Peyer's patch (tissue), 4 donors: ENCODE measurements around the gene BDKRB2. TPM values are rescaled to one million over a fixed set of nuclear protein-coding genes. Genes with fewer than 3 reads are reported as not detected.

ENCODE experiments used
- DNase-seq, 3 donors: peaks; one replicate each; pipeline ENCODE4 v3.0.0-alpha.2; 2017 to 2019
- H3K27ac ChIP-seq, 4 donors: fragments of 200-600 bp; sonication (generic); one replicate each; pipeline ENCODE4 v1.5.1; 2016 to 2019
- H3K27me3 ChIP-seq, 2 donors: fragments of 200-600 bp; sonication (generic); one replicate each; pipeline ENCODE4 v1.5.1; 2019
- H3K36me3 ChIP-seq, 3 donors: fragments of 200-600 bp; sonication (generic); one replicate each; pipeline ENCODE4 v1.5.1; 2016 to 2019
- H3K4me1 ChIP-seq, 4 donors: fragments of 200-600 bp; sonication (generic); one replicate each; pipeline ENCODE4 v1.5.1; 2016 to 2019
- H3K4me3 ChIP-seq, 4 donors: fragments of 200-600 bp; sonication (generic); 1 replicate in 3 of 4; 2 replicates in 1 of 4; pipeline ENCODE4 v1.5.1; 2016 to 2019; ENCODE audit warnings: mild to moderate bottlenecking in 1 of 4
- H3K9me3 ChIP-seq, 4 donors: fragments of 200-600 bp; sonication (generic); one replicate each; pipeline ENCODE4 v1.5.1; 2016 to 2019; ENCODE audit warnings: mild to moderate bottlenecking in 1 of 4
- CTCF ChIP-seq, 6 experiments: fragments of 450-650 bp in 4 of 6; fragments of 200-600 bp in 2 of 6; sonication (generic) in 1 of 6; IDR thresholded peaks; one replicate each; pipeline ENCODE4 v1.5.1; 2017 to 2019; ENCODE audit warnings: antibody characterized with exemption in 6 of 6, mild to moderate bottlenecking in 3 of 6, moderate library complexity in 1 of 6
- POLR2A ChIP-seq, 2 donors: fragments of 450-650 bp; IDR thresholded peaks; one replicate each; pipeline ENCODE4 v1.5.1; 2017; ENCODE audit warnings: antibody characterized with exemption in 2 of 2, mild to moderate bottlenecking in 2 of 2, moderate library complexity in 2 of 2
- total RNA-seq, 4 donors: library from RNA; depleted of rRNA; stranded (reverse); fragments of >200 nt; gene quantifications; one replicate each; pipeline ENCODE4 v1.1.0, GENCODE V29; 2016

The BDKRB2 gene
- total RNA-seq, 4 donors from 2014 or later: 12.4 to 18.9 (median 16.9) TPM

GRCh38 chr14:96281486-96281885 lies 76.8 kb downstream of the BDKRB2 start:
- peaks cover 0 to 11% (median 3%) of the 10 kb centered on the region in 4 donors for H3K9me3 ChIP-seq
- no peaks in the 10 kb centered on the region for H3K4me1 ChIP-seq
- peak in 2 of 6 experiments; percentile 6 for TF ChIP-seq CTCF (IDR thresholded peaks at IDR 0.05)
- no peak for TF ChIP-seq POLR2A (IDR thresholded peaks at IDR 0.05)
- no peak overlapping the region for H3K27ac ChIP-seq
- no peak overlapping the region for H3K4me3 ChIP-seq
- no peak for DNase-seq
- peaks cover 0 to 29% (median 0%) of the 10 kb centered on the region in 3 donors for H3K36me3 ChIP-seq
- no peaks in the 10 kb centered on the region for H3K27me3 ChIP-seq

GRCh38 chr14:96284008-96284407 lies 79.4 kb downstream of the BDKRB2 start:
- no peaks in the 10 kb centered on the region for H3K4me1 ChIP-seq
- no peak overlapping the region for H3K27ac ChIP-seq
- no peaks in the 10 kb centered on the region for H3K9me3 ChIP-seq
- H3K4me3 ChIP-seq: no peak overlapping the region
- no peaks in the 10 kb centered on the region for H3K27me3 ChIP-seq
- peaks cover 0 to 51% (median 0%) of the 10 kb centered on the region in 3 donors for H3K36me3 ChIP-seq
- DNase-seq: no peak
- no peak for TF ChIP-seq POLR2A (IDR thresholded peaks at IDR 0.05)
- no peak for TF ChIP-seq CTCF (IDR thresholded peaks at IDR 0.05)

- Histone ChIP-seq H3K27ac (no peak overlapping the region), H3K36me3 (peaks cover 0 to 55% (median 0%) of the 10 kb centered on the region in 3 donors), H3K9me3 (no peaks in the 10 kb centered on the region), H3K4me3 (no peak overlapping the region), H3K4me1 (no peaks in the 10 kb centered on the region), H3K27me3 (no peaks in the 10 kb centered on the region)
- no peak for DNase-seq
- TF ChIP-seq POLR2A (IDR thresholded peaks at IDR 0.05): no peak
- TF ChIP-seq CTCF (IDR thresholded peaks at IDR 0.05): no peak
These were observed 79.8 kb downstream of the BDKRB2 start for GRCh38 chr14:96284430-96284829.

- H3K9me3 ChIP-seq: no peaks in the 10 kb centered on the region
- TF ChIP-seq CTCF (IDR thresholded peaks at IDR 0.05): no peak
- TF ChIP-seq POLR2A (IDR thresholded peaks at IDR 0.05): no peak
- H3K4me3 ChIP-seq: no peak overlapping the region
- no peaks in the 10 kb centered on the region for H3K27me3 ChIP-seq
- H3K27ac ChIP-seq: no peak overlapping the region
- no peak for DNase-seq
- H3K36me3 ChIP-seq: peaks cover 0 to 67% (median 0%) of the 10 kb centered on the region in 3 donors
- H3K4me1 ChIP-seq: no peaks in the 10 kb centered on the region
These were observed 81.0 kb downstream of the BDKRB2 start for GRCh38 chr14:96285667-96286066.

- H3K4me1 ChIP-seq: no peaks in the 10 kb centered on the region
- TF ChIP-seq POLR2A (IDR thresholded peaks at IDR 0.05) (no peak), CTCF (IDR thresholded peaks at IDR 0.05) (no peak)
- no peak overlapping the region for H3K4me3 ChIP-seq
- peaks cover 0 to 73% (median 0%) of the 10 kb centered on the region in 3 donors for H3K36me3 ChIP-seq
- H3K27ac ChIP-seq: no peak overlapping the region
- H3K27me3 ChIP-seq: no peaks in the 10 kb centered on the region
- H3K9me3 ChIP-seq: no peaks in the 10 kb centered on the region
- no peak for DNase-seq
These were observed 81.6 kb downstream of the BDKRB2 start for GRCh38 chr14:96286251-96286650.

GRCh38 chr14:96287856-96288255 lies 83.2 kb downstream of the BDKRB2 start:
- no peak for TF ChIP-seq POLR2A (IDR thresholded peaks at IDR 0.05)
- TF ChIP-seq CTCF (IDR thresholded peaks at IDR 0.05): no peak
- DNase-seq: no peak
- Histone ChIP-seq H3K4me1 (no peaks in the 10 kb centered on the region), H3K4me3 (no peak overlapping the region), H3K9me3 (no peaks in the 10 kb centered on the region), H3K36me3 (peaks cover 0 to 76% (median 0%) of the 10 kb centered on the region in 3 donors), H3K27ac (no peak overlapping the region), H3K27me3 (no peaks in the 10 kb centered on the region)
